ENCODE results near the gene ZFYVE28. TPM values are rescaled to one million over a fixed set of nuclear protein-coding genes. Genes with fewer than 3 reads are reported as not detected.

The ZFYVE28 gene
- total RNA-seq, 4 donors from 2014 or later = 8.9 to 19.1 (median 16.4) TPM

GRCh38 chr4:2298532-2298991 lies 119.9 kb downstream of the ZFYVE28 start:
- H3K9me3 ChIP-seq = no peaks in the 10 kb centered on the region
- intact Hi-C loops (cut with DNase I) = no loop called here
- no peak for TF ChIP-seq POLR2A (IDR thresholded peaks at IDR 0.05)
- TF ChIP-seq, protein P1, sequence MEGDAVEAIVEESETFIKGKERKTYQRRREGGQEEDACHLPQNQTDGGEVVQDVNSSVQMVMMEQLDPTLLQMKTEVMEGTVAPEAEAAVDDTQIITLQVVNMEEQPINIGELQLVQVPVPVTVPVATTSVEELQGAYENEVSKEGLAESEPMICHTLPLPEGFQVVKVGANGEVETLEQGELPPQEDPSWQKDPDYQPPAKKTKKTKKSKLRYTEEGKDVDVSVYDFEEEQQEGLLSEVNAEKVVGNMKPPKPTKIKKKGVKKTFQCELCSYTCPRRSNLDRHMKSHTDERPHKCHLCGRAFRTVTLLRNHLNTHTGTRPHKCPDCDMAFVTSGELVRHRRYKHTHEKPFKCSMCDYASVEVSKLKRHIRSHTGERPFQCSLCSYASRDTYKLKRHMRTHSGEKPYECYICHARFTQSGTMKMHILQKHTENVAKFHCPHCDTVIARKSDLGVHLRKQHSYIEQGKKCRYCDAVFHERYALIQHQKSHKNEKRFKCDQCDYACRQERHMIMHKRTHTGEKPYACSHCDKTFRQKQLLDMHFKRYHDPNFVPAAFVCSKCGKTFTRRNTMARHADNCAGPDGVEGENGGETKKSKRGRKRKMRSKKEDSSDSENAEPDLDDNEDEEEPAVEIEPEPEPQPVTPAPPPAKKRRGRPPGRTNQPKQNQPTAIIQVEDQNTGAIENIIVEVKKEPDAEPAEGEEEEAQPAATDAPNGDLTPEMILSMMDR (IDR thresholded peaks at IDR 0.05) = no peak
- WGBS, 2 donors = 83 to 84% methylated on average over 12 to 18 of the region's 23 CpGs
- H3K27ac ChIP-seq = no peak overlapping the region
- no peaks in the 10 kb centered on the region for H3K36me3 ChIP-seq
- no peak for DNase-seq
- H3K4me1 ChIP-seq = peaks cover 12 to 13% of the 10 kb centered on the region in 2 donors
- no peaks in the 10 kb centered on the region for H3K27me3 ChIP-seq
- H3K4me3 ChIP-seq (replicated peaks in 1 of 3) = no peak overlapping the region

GRCh38 chr4:2297606-2298531 lies 120.6 kb downstream of the ZFYVE28 start:
- 89 to 91% methylated on average over 40 of the region's 40 CpGs for WGBS, 2 donors
- H3K4me3 ChIP-seq (replicated peaks in 1 of 3) = no peak overlapping the region

GRCh38 chr4:2296631-2297601 lies 121.5 kb downstream of the ZFYVE28 start:
- Histone ChIP-seq H3K9me3 (no peaks in the 10 kb centered on the region), H3K27me3 (no peaks in the 10 kb centered on the region), H3K4me3 (replicated peaks in 1 of 3) (no peak overlapping the region), H3K27ac (no peak overlapping the region), H3K4me1 (peaks cover 7 to 8% of the 10 kb centered on the region in 2 donors), H3K36me3 (no peaks in the 10 kb centered on the region)
- no peak for DNase-seq
- WGBS, 2 donors = 78 to 96% methylated on average over 19 to 29 of the region's 37 CpGs
- TF ChIP-seq, protein P1 (IDR thresholded peaks at IDR 0.05) = no peak
- no peak for TF ChIP-seq POLR2A (IDR thresholded peaks at IDR 0.05)
- intact Hi-C loops (cut with DNase I) = no loop called here

More at GRCh38 chr4:2297606-2298531, 120.6 kb downstream of the ZFYVE28 start:
- no peak overlapping the region for H3K27ac ChIP-seq
- no peak for TF ChIP-seq POLR2A (IDR thresholded peaks at IDR 0.05)
- TF ChIP-seq, protein P1 (IDR thresholded peaks at IDR 0.05) = no peak
- peaks cover 12 to 13% of the 10 kb centered on the region in 2 donors for H3K4me1 ChIP-seq
- intact Hi-C loops (cut with DNase I) = no loop called here
- H3K36me3 ChIP-seq = no peaks in the 10 kb centered on the region
- no peaks in the 10 kb centered on the region for H3K9me3 ChIP-seq
- no peaks in the 10 kb centered on the region for H3K27me3 ChIP-seq
- DNase-seq = no peak

DNA sequence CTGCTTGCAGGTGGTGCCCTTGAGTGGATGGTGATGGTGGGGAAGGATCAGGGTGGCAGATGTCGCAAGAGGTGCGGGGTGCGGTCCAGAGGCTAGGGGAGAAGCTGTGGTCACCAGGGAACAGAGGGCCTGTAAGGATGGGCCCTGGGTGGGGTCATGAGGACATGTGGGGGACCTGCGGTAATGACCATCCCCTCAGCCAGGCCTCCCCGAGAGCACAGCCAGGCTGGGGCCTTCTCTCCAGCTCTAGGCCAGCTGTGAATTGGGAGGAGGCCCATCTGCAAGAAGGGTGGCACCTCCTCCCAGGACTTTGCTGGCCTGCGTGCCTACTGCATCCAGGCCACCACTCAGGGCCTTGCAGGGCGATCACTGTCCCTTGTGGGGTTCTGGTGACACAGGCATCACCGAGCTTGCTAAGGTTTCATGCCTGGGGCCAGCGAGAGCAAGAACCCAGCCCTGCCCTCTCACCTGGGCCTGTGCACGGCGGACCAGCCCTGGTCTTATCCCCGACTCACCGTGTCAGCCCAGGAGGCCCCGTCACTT lies 122.5 kb downstream of the ZFYVE28 start:
- Histone ChIP-seq H3K36me3 (no peaks in the 10 kb centered on the region), H3K9me3 (no peaks in the 10 kb centered on the region), H3K27me3 (no peaks in the 10 kb centered on the region), H3K27ac (no peak overlapping the region), H3K4me3 (replicated peaks in 1 of 3) (no peak overlapping the region), H3K4me1 (no peaks in the 10 kb centered on the region)
- TF ChIP-seq, protein P1 (IDR thresholded peaks at IDR 0.05) = no peak
- TF ChIP-seq POLR2A (IDR thresholded peaks at IDR 0.05) = no peak
- DNase-seq = no peak
- WGBS, 2 donors = 93 to 96% methylated on average over 12 to 14 of the region's 14 CpGs
- intact Hi-C loops (cut with DNase I) = no loop called here
